Fibroblast of villous mesenchyme (primary cell): Measurements from ENCODE around the gene GYPB. TPM values are rescaled to one million over a fixed set of nuclear protein-coding genes. Genes with fewer than 3 reads are reported as not detected.
"Not testable (repeated sequence)": the region's sequence is repeated elsewhere in the genome, so short reads cannot be mapped to it uniquely, and the experiment has no call there.

Experiments
- DNase-seq: peaks from one replicate; pipeline ENCODE4 v3.0.0-alpha.2; 2010; ENCODE audit warnings: low read depth
- H3K4me3 ChIP-seq: 2 replicates; pipeline ENCODE4 v1.5.1; 2011; ENCODE audit warnings: low read depth, mild to moderate bottlenecking, low read length
- CTCF ChIP-seq: IDR thresholded peaks from 2 replicates; pipeline ENCODE4 v1.5.1; 2012; ENCODE audit warnings: low read depth, mild to moderate bottlenecking, low read length; ENCODE audit not compliant: insufficient read depth
- total RNA-seq: library from RNA; depleted of rRNA; stranded (reverse); fragments of >200 nt; gene quantifications from 2 replicates; pipeline ENCODE4 v1.2.3, GENCODE V29; 2012

The GYPB gene
- total RNA-seq, 1 donor, result not detected

- not testable (repeated sequence) for H3K4me3 ChIP-seq, DNase-seq
Measured at GRCh38 chr4:143990717-143991116, 28.5 kb downstream of the GYPB start.

GRCh38 chr4:143986180-143986579, 33.0 kb downstream of the GYPB start:
- no peak for TF ChIP-seq CTCF
- no peak overlapping the region for H3K4me3 ChIP-seq
- no peak for DNase-seq

GRCh38 chr4:143980776-143981175, 38.4 kb downstream of the GYPB start:
- peak; percentile 13 for DNase-seq
- peak; percentile 7 for TF ChIP-seq CTCF
- not testable (repeated sequence) for H3K4me3 ChIP-seq

GRCh38 chr4:143975527-143975926, 43.7 kb downstream of the GYPB start:
- H3K4me3 ChIP-seq, DNase-seq: not testable (repeated sequence)

- not testable (repeated sequence) for H3K4me3 ChIP-seq, DNase-seq
Measured at GRCh38 chr4:143974021-143974420, 45.2 kb downstream of the GYPB start.

- H3K4me3 ChIP-seq, result no peak overlapping the region
- DNase-seq, result no peak
- TF ChIP-seq CTCF, result no peak
Measured at GRCh38 chr4:143961075-143961474, 58.1 kb downstream of the GYPB start.

GRCh38 chr4:143955306-143955705, 63.9 kb downstream of the GYPB start:
- not testable (repeated sequence) for H3K4me3 ChIP-seq, DNase-seq

- DNase-seq, H3K4me3 ChIP-seq: not testable (repeated sequence)
Measured at GRCh38 chr4:143951458-143951972, 67.7 kb downstream of the GYPB start.

- DNase-seq, H3K4me3 ChIP-seq: not testable (repeated sequence)
Measured at GRCh38 chr4:143950967-143951366, 68.2 kb downstream of the GYPB start.

- not testable (repeated sequence) for H3K4me3 ChIP-seq, DNase-seq
Measured at GRCh38 chr4:143950185-143950584, 69.0 kb downstream of the GYPB start.

- H3K4me3 ChIP-seq, DNase-seq: not testable (repeated sequence)
Measured at GRCh38 chr4:143947493-143947892, 71.7 kb downstream of the GYPB start.

Other genes starting within 250 kb of the GYPB start
- gene GYPE, start 113.8 kb downstream of the GYPB start, total RNA-seq, result 0.64 and 0.86 TPM in 2 replicates
- not detected in 2 replicates for gene GYPA, start 121.3 kb upstream of the GYPB start, total RNA-seq